HepG2 (cell line): ENCODE measurements around the gene MRPL54. TPM values are rescaled to one million over a fixed set of nuclear protein-coding genes. Genes with fewer than 3 reads are reported as not detected.
A peak's percentile ranks its signal among the peaks of the same experiment; 100 is the strongest.

ENCODE experiments used
- CBFB ChIP-seq: sonication (generic); formaldehyde crosslinking; IDR thresholded peaks from 2 replicates; pipeline ENCODE4 v1.4.0; 2020; ENCODE audit warnings: missing genetic modification reagents
- CENPBD1 ChIP-seq: sonication (generic); formaldehyde crosslinking; IDR thresholded peaks from 2 replicates; pipeline ENCODE4 v1.8.0; 2022; ENCODE audit warnings: missing genetic modification reagents, low read depth, mild to moderate bottlenecking, borderline replicate concordance
- EHMT2 ChIP-seq: fragments of 200-600 bp; sonication (generic); IDR thresholded peaks from 2 replicates; pipeline ENCODE4 v1.7.0; 2017; ENCODE audit warnings: antibody characterized with exemption, low read depth, low read length, borderline replicate concordance
- EP300 ChIP-seq, 3 experiments: sonication (generic) in 1 of 3; formaldehyde crosslinking in 1 of 3; IDR thresholded peaks; 2 replicates each; pipeline versions ENCODE4 v1.5.1 to v1.6.1; 2011 to 2020; ENCODE audit warnings: low read depth in 2 of 3, low read length in 2 of 3, borderline replicate concordance in 1 of 3, improper control_type of control experiment in 1 of 3, mild to moderate bottlenecking in 1 of 3, missing genetic modification reagents in 1 of 3, moderate library complexity in 1 of 3
- HES4 ChIP-seq: sonication (generic); formaldehyde crosslinking; IDR thresholded peaks from 2 replicates; pipeline ENCODE4 v1.9.0; 2021; ENCODE audit warnings: mild to moderate bottlenecking, missing genetic modification reagents, borderline replicate concordance
- HHEX ChIP-seq: IDR thresholded peaks from 2 replicates; pipeline ENCODE4 v1.6.1; 2016; ENCODE audit warnings: control low read depth
- IKZF4 ChIP-seq: sonication (generic); formaldehyde crosslinking; IDR thresholded peaks from 2 replicates; pipeline ENCODE4 v1.5.1; 2020; ENCODE audit warnings: borderline replicate concordance, mild to moderate bottlenecking, low read depth, missing genetic modification reagents; ENCODE audit errors: not compliant biosample characterization
- SP140L ChIP-seq: sonication (generic); formaldehyde crosslinking; IDR thresholded peaks from 2 replicates; pipeline ENCODE4 v1.4.0; 2020; ENCODE audit warnings: missing genetic modification reagents, borderline replicate concordance
- SPEN ChIP-seq: sonication (generic); formaldehyde crosslinking; IDR thresholded peaks from 2 replicates; pipeline ENCODE4 v1.5.1; 2020; ENCODE audit warnings: low read depth, mild to moderate bottlenecking, missing genetic modification reagents
- ZBTB43 ChIP-seq: sonication (generic); formaldehyde crosslinking; conservative IDR thresholded peaks from 2 replicates; pipeline ENCODE4 v1.4.0; 2020; ENCODE audit warnings: missing genetic modification reagents
- ZBTB7A ChIP-seq: sonication (generic); formaldehyde crosslinking; IDR thresholded peaks from 2 replicates; pipeline ENCODE4 v1.8.0; 2022; ENCODE audit warnings: mild to moderate bottlenecking, missing genetic modification reagents
- ZFP36L1 ChIP-seq: sonication (generic); formaldehyde crosslinking; IDR thresholded peaks from 2 replicates; pipeline ENCODE4 v1.8.0; 2022; ENCODE audit warnings: mild to moderate bottlenecking, missing genetic modification reagents, moderate library complexity
- ZNF609 ChIP-seq: sonication (generic); formaldehyde crosslinking; IDR thresholded peaks from 2 replicates; pipeline ENCODE4 v1.4.0; 2020; ENCODE audit warnings: mild to moderate bottlenecking, missing genetic modification reagents, borderline replicate concordance
- ZSCAN25 ChIP-seq: sonication (generic); formaldehyde crosslinking; IDR thresholded peaks from 2 replicates; pipeline ENCODE4 v1.8.0; 2022; ENCODE audit warnings: mild to moderate bottlenecking, missing genetic modification reagents
- polyA plus RNA-seq, 8 experiments: library from polyadenylated mRNA; depleted of rRNA in 3 of 8; stranded (reverse) in 7 of 8; unstranded in 1 of 8; fragments of >200 nt; fragmentation: Illumina TruSeq in 4 of 8; extraction: Trizol in 4 of 8; gene quantifications; 2 replicates each; pipeline versions ENCODE4 v1.2.1 to v1.2.3, GENCODE V29; 2011 to 2016; ENCODE audit warnings: low read depth in 4 of 8, missing spikeins in 1 of 8, mixed read lengths in 1 of 8; ENCODE audit not compliant: insufficient read depth in 1 of 8
- total RNA-seq, 5 experiments: library from RNA; depleted of rRNA; stranded (reverse); fragments of >200 nt; fragmentation: Illumina TruSeq; extraction: Trizol; gene quantifications; 2 replicates each; pipeline ENCODE4 v1.2.3, GENCODE V29; 2016; ENCODE audit warnings: low read depth in 1 of 5
- TF ChIP-seq, protein P1 (sequence below): sonication (generic); formaldehyde crosslinking; IDR thresholded peaks from 2 replicates; pipeline ENCODE4 v1.4.0; 2020; ENCODE audit warnings: missing genetic modification reagents
- TF ChIP-seq, protein P2 (sequence below): sonication (generic); formaldehyde crosslinking; IDR thresholded peaks from 2 replicates; pipeline ENCODE4 v1.9.0; 2022; ENCODE audit warnings: low read depth, missing genetic modification reagents

MRPL54 gene
- total and polyA plus RNA-seq, 2 of the 13 experiments (the other 11 are each of a cell fraction or from before 2014, with no cell fraction given): 36.8 to 66.9 TPM

- TF ChIP-seq, protein P1, sequence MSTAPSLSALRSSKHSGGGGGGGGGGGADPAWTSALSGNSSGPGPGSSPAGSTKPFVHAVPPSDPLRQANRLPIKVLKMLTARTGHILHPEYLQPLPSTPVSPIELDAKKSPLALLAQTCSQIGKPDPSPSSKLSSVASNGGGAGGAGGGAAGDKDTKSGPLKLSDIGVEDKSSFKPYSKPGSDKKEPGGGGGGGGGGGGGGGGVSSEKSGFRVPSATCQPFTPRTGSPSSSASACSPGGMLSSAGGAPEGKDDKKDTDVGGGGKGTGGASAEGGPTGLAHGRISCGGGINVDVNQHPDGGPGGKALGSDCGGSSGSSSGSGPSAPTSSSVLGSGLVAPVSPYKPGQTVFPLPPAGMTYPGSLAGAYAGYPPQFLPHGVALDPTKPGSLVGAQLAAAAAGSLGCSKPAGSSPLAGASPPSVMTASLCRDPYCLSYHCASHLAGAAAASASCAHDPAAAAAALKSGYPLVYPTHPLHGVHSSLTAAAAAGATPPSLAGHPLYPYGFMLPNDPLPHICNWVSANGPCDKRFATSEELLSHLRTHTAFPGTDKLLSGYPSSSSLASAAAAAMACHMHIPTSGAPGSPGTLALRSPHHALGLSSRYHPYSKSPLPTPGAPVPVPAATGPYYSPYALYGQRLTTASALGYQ: no peak
- TF ChIP-seq IKZF4 (CRISPR knock-in tag) (no peak), ZFP36L1 (CRISPR knock-in tag) (no peak), ZBTB7A (CRISPR knock-in tag) (no peak), EHMT2 (no peak), ZSCAN25 (no peak), HES4 (CRISPR knock-in tag) (no peak), HHEX (no peak), ZNF609 (CRISPR knock-in tag) (no peak), EP300 (IDR thresholded peaks at IDR 0.05; ENCODE audit: low read depth in 2 of 2, low read length in 2 of 2) (no peak), EP300 (CRISPR knock-in tag; IDR thresholded peaks at IDR 0.05; ENCODE audit: borderline replicate concordance) (no peak), CENPBD1 (CRISPR knock-in tag) (no peak), CBFB (no peak), SP140L (CRISPR knock-in tag) (no peak), SPEN (CRISPR knock-in tag) (0 out of 2 replicates have a peak, but pooled peaks have one; percentile 56), ZBTB43 (CRISPR knock-in tag) (no peak)
- TF ChIP-seq, protein P2, sequence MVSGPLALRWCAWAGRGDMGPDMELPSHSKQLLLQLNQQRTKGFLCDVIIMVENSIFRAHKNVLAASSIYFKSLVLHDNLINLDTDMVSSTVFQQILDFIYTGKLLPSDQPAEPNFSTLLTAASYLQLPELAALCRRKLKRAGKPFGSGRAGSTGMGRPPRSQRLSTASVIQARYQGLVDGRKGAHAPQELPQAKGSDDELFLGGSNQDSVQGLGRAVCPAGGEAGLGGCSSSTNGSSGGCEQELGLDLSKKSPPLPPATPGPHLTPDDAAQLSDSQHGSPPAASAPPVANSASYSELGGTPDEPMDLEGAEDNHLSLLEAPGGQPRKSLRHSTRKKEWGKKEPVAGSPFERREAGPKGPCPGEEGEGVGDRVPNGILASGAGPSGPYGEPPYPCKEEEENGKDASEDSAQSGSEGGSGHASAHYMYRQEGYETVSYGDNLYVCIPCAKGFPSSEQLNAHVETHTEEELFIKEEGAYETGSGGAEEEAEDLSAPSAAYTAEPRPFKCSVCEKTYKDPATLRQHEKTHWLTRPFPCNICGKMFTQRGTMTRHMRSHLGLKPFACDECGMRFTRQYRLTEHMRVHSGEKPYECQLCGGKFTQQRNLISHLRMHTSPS (CRISPR knock-in tag): no peak
Measured at GRCh38 chr19:3762501-3763459, at the start of gene MRPL54 (continued).
